OCI-LY3 (cell line): ENCODE results near the gene STPG3.

Experiments
- EZH2phosphoT487 ChIP-seq: fragments of 200-600 bp; shearing (Covaris generic); IDR thresholded peaks from 2 replicates; pipeline ENCODE4 v1.6.1; 2018; ENCODE audit warnings: antibody characterized with exemption, mixed run types, low read depth
- TF ChIP-seq, protein P1 (sequence below): fragments of 200-600, 300-600 bp; sonication (generic); IDR thresholded peaks from 2 replicates; pipeline ENCODE4 v1.5.1; 2014; ENCODE audit warnings: antibody characterized with exemption, low read length, low read depth

DNA sequence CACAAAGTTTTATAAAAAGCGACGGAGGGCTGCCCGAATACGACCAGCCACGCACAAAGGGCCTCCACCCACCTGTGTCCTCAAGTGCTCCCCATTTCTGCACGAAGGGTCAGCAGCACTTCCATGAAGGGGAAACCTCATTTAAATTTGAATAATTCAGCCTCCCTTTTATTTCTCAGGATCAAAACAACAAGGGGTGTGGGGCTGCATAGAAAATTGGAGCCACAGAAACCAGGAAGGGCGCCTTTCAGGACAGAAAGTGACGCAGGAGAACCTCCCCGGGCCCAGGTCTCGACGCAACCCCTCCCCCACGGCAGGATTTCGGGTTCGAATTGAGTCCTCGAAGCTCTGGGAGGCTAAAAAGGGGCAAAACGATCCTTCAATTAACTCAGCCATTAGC is 48.9 kb downstream of the STPG3 start:
- TF ChIP-seq, protein P1, sequence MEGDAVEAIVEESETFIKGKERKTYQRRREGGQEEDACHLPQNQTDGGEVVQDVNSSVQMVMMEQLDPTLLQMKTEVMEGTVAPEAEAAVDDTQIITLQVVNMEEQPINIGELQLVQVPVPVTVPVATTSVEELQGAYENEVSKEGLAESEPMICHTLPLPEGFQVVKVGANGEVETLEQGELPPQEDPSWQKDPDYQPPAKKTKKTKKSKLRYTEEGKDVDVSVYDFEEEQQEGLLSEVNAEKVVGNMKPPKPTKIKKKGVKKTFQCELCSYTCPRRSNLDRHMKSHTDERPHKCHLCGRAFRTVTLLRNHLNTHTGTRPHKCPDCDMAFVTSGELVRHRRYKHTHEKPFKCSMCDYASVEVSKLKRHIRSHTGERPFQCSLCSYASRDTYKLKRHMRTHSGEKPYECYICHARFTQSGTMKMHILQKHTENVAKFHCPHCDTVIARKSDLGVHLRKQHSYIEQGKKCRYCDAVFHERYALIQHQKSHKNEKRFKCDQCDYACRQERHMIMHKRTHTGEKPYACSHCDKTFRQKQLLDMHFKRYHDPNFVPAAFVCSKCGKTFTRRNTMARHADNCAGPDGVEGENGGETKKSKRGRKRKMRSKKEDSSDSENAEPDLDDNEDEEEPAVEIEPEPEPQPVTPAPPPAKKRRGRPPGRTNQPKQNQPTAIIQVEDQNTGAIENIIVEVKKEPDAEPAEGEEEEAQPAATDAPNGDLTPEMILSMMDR: no peak
- TF ChIP-seq EZH2phosphoT487: no peak
